HG03460 (cell line): ENCODE data around the gene WARS2.

Source experiments
- ATAC-seq: cut with Tn5 transposase; IDR thresholded peaks from one replicate; pipeline ENCODE4 v1.9.1; 2021; ENCODE audit not compliant: unreplicated experiment

Gene WARS2

GRCh38 chr1:118985640-118986554 is 154.6 kb downstream of the WARS2 start:
- no peak for ATAC-seq

DNA sequence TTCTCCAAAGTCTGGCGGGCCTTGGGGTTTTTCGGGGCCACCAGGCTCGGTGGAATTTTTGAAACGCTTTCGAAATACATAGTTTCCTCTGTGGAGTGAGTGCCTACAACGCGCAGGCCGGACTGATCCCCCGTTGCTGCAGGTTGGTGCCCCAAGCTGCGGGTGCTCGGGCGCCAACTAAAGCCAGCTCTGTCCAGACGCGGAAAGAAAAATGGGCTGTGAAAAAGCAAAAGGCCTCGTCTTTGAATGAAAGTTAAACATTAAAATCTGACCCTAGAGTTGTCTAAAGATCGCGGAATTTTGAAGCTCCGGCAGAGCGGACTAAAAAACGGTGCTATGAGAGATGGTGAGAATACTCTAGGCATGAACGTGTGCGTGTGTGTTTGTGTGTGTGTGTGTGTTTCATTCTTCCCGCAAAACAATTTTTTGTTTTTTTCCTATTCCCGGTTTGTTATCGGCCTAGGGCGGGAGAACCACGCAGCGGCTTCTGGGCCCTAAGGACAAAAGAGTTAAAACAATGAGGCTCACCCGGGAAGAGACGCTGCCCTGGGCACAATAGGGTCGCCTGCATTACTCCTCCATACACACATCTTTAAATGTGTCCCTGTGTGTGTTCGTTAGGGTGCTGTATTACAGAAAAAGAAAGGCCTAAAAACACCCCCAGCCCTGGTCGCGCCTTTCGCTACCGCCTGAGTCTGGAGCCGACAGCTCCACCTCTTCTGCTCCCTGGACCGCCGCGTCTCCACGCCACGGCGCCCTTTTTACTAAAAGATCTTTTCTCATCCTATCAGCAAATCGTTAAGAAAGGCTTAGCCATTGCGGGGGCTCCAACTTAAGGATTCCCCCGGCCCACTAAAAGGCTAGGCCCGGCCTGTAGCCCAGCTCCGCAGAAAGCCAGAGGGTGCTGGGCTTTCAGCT is 155.5 kb downstream of the WARS2 start:
- no peak for ATAC-seq

GRCh38 chr1:118984086-118984721 is 156.2 kb downstream of the WARS2 start:
- no peak for ATAC-seq

- ATAC-seq = no peak
These were observed 156.9 kb downstream of the WARS2 start for GRCh38 chr1:118983558-118984041.

GRCh38 chr1:118982821-118983557 is 157.5 kb downstream of the WARS2 start:
- ATAC-seq = no peak

- no peak for ATAC-seq
These were observed 158.2 kb downstream of the WARS2 start for GRCh38 chr1:118982266-118982665.

- no peak for ATAC-seq
These were observed 159.0 kb downstream of the WARS2 start for GRCh38 chr1:118981436-118981835.
